OCI-LY1 (cell line): ENCODE results near the gene FBXW12.

ENCODE experiments used
- EZH2 ChIP-seq: fragments of 200-600 bp; sonication (generic), shearing (Covaris generic); IDR thresholded peaks from 2 replicates; pipeline ENCODE4 v1.8.0; 2017; ENCODE audit warnings: borderline replicate concordance, mixed run types, mild to moderate bottlenecking, antibody characterized with exemption, low read length, moderate library complexity, mixed read lengths
- TF ChIP-seq, protein P1 (sequence below): fragments of 200-600 bp; sonication (generic), shearing (Covaris generic); IDR thresholded peaks from 2 replicates; pipeline ENCODE4 v1.5.1; 2017; ENCODE audit warnings: mild to moderate bottlenecking, antibody characterized with exemption, low read length, moderate library complexity, mixed read lengths

DNA sequence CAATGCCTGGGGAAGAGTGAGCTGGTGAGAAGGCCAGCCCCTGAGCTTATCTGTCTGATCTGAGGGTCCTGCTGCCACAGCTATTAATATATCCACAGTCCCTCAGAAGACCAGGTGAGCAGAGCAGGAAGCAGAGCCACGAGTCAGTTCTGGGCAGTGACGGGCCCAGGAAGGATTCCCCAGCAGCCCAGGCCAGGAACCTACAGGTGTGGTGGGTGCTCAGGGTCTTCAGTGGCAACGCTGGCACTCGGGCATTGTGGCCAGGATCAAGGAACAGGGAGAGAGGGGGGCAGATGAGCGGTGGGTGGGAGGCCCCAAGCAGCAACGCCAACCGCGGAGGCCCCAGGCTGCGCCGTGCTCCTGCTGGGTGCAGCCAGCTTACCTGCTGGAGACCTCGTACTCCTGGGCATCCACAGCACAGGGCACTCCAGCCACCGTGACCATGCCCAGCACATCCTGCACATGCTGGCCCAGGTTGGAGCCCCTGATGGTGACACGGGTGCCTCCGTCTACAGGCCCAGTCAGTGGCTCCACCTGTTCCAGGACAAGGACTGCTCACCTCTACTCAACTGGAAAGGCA lies 45.6 kb downstream of the FBXW12 start:
- TF ChIP-seq, protein P1, sequence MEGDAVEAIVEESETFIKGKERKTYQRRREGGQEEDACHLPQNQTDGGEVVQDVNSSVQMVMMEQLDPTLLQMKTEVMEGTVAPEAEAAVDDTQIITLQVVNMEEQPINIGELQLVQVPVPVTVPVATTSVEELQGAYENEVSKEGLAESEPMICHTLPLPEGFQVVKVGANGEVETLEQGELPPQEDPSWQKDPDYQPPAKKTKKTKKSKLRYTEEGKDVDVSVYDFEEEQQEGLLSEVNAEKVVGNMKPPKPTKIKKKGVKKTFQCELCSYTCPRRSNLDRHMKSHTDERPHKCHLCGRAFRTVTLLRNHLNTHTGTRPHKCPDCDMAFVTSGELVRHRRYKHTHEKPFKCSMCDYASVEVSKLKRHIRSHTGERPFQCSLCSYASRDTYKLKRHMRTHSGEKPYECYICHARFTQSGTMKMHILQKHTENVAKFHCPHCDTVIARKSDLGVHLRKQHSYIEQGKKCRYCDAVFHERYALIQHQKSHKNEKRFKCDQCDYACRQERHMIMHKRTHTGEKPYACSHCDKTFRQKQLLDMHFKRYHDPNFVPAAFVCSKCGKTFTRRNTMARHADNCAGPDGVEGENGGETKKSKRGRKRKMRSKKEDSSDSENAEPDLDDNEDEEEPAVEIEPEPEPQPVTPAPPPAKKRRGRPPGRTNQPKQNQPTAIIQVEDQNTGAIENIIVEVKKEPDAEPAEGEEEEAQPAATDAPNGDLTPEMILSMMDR = no peak
- no peak for TF ChIP-seq EZH2
